Prostate gland (tissue), 2 donors: ENCODE measurements around the gene CPNE1.

Experiments used
- CTCF ChIP-seq, 4 experiments: fragments of 200-600 bp in 2 of 4; fragments of 450-650 bp in 2 of 4; sonication (generic) in 2 of 4; IDR thresholded peaks; 1 replicate in 3 of 4; 2 replicates in 1 of 4; pipeline ENCODE4 v1.5.1; 2016 to 2019; ENCODE audit warnings: antibody characterized with exemption in 4 of 4, mild to moderate bottlenecking in 2 of 4, moderate library complexity in 2 of 4
- POLR2A ChIP-seq: fragments of 450-650 bp; IDR thresholded peaks from one replicate; pipeline ENCODE4 v1.6.1; 2016; ENCODE audit warnings: antibody characterized with exemption, mild to moderate bottlenecking
- POLR2AphosphoS5 ChIP-seq: sonication (generic); formaldehyde crosslinking; IDR thresholded peaks from one replicate; pipeline ENCODE4 v1.6.1; 2017; ENCODE audit warnings: antibody characterized with exemption

DNA sequence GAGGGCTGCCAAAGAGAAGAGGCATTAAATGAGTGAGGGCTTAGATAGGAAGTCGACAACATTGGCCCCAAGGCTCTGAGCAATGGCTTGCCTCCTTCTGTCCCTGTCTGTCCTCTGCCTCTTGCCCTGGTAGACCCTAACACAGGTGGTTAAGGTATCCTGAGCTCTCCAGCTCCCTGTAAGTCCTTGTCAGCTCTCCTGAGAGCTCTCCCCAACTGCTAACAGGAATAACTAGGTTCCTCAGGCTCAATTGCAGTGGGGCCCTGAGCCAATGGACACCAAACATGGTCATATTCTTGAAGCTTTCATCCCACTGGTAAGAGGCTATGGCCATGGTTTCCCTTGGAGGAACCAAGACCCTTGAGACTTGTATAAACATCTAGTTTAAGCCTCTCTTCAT lies 5.0 kb upstream of the CPNE1 start:
- TF ChIP-seq CTCF (IDR thresholded peaks at IDR 0.05), result no peak
- no peak for TF ChIP-seq POLR2A
- TF ChIP-seq POLR2AphosphoS5, result no peak
